Activated CD4-positive, alpha-beta T cell treated with anti-CD3 and anti-CD28 coated beads for 36 hours (primary cell): ENCODE results near the gene MAGI1. TPM values are rescaled to one million over a fixed set of nuclear protein-coding genes. Genes with fewer than 3 reads are reported as not detected.

ENCODE experiments used
- ATAC-seq: fragments of 200-7000 bp; cut with Tn5 transposase; one replicate; pipeline ENCODE4 v1.10.0; 2021; ENCODE audit warnings: mild to moderate bottlenecking, moderate library complexity
- CTCF ChIA-PET: fragments of 350-600 bp; sonication (Branson Sonifier 250); formaldehyde crosslinking; loops from one replicate; lab custom pipeline; 2021; ENCODE audit warnings: antibody characterized with exemption; lab: Charles Lee
- POLR2A ChIA-PET: fragments of 350-600 bp; sonication (Branson Sonifier 250); formaldehyde crosslinking; loops from one replicate; lab custom pipeline; 2021; ENCODE audit warnings: antibody characterized with exemption, inconsistent platforms; lab: Charles Lee
- DNase-seq: peaks from one replicate; pipeline ENCODE4 v3.0.0-alpha.2; 2020
- H3K27ac Mint-ChIP-seq: one replicate; pipeline ENCODE4 v1.8.0; 2021; ENCODE audit warnings: mixed read lengths
- H3K27me3 Mint-ChIP-seq: one replicate; pipeline ENCODE4 v1.8.0; 2021; ENCODE audit warnings: mixed read lengths
- H3K36me3 Mint-ChIP-seq: one replicate; pipeline ENCODE4 v1.8.0; 2021; ENCODE audit warnings: low read depth, mixed read lengths
- H3K4me1 Mint-ChIP-seq: one replicate; pipeline ENCODE4 v1.8.0; 2021; ENCODE audit warnings: mixed read lengths
- H3K4me3 Mint-ChIP-seq: one replicate; pipeline ENCODE4 v1.8.0; 2021; ENCODE audit warnings: mild to moderate bottlenecking, moderate library complexity, mixed read lengths
- H3K9me3 Mint-ChIP-seq: one replicate; pipeline ENCODE4 v1.8.0; 2021; ENCODE audit warnings: low read depth, mixed read lengths
- intact Hi-C, 2 experiments: fragments of 100-400 bp; cut with DNase I in 1 of 2; cut with micrococcal nuclease in 1 of 2; formaldehyde crosslinking; loops; one replicate each; pipeline versions ENCODE4 v1.14.2 to v1.15.1; 2022 to 2024; cut with DNase I, micrococcal nuclease
- total RNA-seq, 2 experiments: library from RNA; stranded (reverse); gene quantifications; one replicate each; pipeline ENCODE4 v1.2.3, GENCODE V29; 2021

Gene MAGI1
- total RNA-seq, 2 experiments from 2014 or later: 0.09 to 0.18 TPM

DNA sequence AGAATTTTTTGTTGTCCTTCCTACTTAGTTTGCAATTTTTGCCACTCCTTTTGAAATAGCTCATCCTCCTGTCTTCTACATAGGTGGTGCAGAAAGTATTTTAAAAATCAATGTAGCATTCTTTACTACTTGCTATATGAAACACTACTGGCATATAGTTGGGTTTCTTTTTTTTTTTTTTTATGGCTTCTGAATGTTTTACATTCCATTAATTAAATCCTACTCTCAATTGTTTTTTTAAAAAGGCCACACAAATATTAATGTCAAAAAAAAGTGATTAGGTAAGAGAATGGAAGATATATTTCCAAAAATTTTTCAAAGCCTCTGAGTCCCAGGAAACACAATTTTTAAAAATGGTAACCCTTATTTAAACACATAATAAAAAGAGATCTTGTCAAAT is 262.6 kb downstream of the MAGI1 start:
- no peaks in the 10 kb centered on the region for H3K36me3 Mint-ChIP-seq
- no peaks in the 10 kb centered on the region for H3K4me1 Mint-ChIP-seq
- CTCF ChIA-PET: interaction anchor here (0.6 to 0.7 kb wide), 3 partner anchors 129 to 1042 kb away, joined by 4 to 7 read pairs (median 4); no protein-coding TSS in a partner anchor
- POLR2A ChIA-PET: no interaction called here
- DNase-seq: no peak
- H3K27ac Mint-ChIP-seq: no peak overlapping the region
- no peaks in the 10 kb centered on the region for H3K9me3 Mint-ChIP-seq
- intact Hi-C loops: no loop called here
- H3K27me3 Mint-ChIP-seq: peaks cover 1% of the 10 kb centered on the region
- no peak for ATAC-seq
- no peak overlapping the region for H3K4me3 Mint-ChIP-seq

DNA sequence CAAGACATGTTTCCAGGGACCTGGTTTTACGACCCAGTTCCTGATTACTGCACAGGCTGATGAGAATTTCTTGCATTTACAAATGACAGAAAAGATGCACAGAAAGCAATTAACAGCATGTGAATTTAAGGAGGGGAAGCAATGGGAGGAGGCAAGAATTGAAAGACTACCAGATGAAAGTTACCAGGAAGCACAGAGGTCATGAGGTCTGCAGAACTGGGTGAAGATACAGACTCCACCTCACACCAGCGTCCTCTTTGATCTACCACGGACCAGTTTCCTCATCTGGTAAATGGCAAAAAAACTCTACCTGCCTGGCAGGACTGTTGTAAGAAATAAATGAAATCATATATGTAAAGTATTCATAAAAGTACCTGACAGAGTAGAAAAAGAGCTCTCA is 266.0 kb downstream of the MAGI1 start:
- Mint-ChIP-seq H3K4me3 (no peak overlapping the region), H3K27me3 (no peaks in the 10 kb centered on the region), H3K4me1 (no peaks in the 10 kb centered on the region), H3K9me3 (no peaks in the 10 kb centered on the region), H3K36me3 (no peaks in the 10 kb centered on the region), H3K27ac (no peak overlapping the region)
- POLR2A ChIA-PET: no interaction called here
- ATAC-seq (no peak), DNase-seq (no peak)
- CTCF ChIA-PET: no interaction called here
- intact Hi-C loops: no loop called here

DNA sequence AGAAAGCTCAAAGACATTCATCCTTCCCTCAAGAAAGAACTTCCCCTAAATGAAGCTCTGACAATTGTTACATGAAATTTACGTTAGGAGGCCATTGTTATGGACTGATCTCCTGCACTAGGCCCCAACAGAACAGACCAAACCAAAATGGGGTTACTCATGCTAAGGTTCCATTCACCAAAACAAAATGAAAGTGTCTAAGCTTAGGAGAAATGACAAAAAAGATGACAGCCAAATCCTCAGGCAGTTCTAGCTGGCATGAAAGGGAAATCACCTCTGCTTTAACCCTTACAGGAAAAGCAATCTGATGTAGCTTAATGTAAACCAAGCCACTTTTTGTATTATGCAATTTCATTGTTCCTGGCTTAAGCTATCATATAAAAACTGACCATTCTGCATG is 271.2 kb downstream of the MAGI1 start:
- Mint-ChIP-seq H3K4me3 (no peak overlapping the region), H3K9me3 (no peaks in the 10 kb centered on the region), H3K27me3 (no peaks in the 10 kb centered on the region), H3K27ac (no peak overlapping the region), H3K4me1 (no peaks in the 10 kb centered on the region), H3K36me3 (no peaks in the 10 kb centered on the region)
- ATAC-seq (no peak), DNase-seq (no peak)
- ChIA-PET POLR2A (no interaction called here), CTCF (no interaction called here)
- intact Hi-C loops: no loop called here

DNA sequence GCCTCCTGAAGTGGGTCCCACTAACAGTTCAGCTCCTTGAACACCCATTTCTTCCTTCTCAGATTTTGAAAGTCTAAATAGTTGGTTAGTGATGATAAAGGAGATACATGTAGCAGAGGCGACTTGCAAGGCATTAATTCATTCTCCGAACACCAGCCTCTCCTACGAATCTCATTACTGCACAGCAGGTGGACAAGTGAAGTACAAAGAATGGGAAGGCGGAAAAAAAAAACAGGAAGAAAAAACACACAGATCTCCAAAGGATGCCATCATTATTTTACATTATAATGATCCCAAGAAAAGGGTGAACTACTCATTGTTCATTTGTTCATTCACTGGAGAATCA is 276.5 kb downstream of the MAGI1 start:
- DNase-seq (no peak), ATAC-seq (no peak)
- Mint-ChIP-seq H3K27me3 (no peaks in the 10 kb centered on the region), H3K4me1 (no peaks in the 10 kb centered on the region), H3K36me3 (no peaks in the 10 kb centered on the region), H3K9me3 (no peaks in the 10 kb centered on the region), H3K4me3 (no peak overlapping the region), H3K27ac (no peak overlapping the region)
- CTCF ChIA-PET: no interaction called here
- POLR2A ChIA-PET: no interaction called here
- intact Hi-C loops: no loop called here

DNA sequence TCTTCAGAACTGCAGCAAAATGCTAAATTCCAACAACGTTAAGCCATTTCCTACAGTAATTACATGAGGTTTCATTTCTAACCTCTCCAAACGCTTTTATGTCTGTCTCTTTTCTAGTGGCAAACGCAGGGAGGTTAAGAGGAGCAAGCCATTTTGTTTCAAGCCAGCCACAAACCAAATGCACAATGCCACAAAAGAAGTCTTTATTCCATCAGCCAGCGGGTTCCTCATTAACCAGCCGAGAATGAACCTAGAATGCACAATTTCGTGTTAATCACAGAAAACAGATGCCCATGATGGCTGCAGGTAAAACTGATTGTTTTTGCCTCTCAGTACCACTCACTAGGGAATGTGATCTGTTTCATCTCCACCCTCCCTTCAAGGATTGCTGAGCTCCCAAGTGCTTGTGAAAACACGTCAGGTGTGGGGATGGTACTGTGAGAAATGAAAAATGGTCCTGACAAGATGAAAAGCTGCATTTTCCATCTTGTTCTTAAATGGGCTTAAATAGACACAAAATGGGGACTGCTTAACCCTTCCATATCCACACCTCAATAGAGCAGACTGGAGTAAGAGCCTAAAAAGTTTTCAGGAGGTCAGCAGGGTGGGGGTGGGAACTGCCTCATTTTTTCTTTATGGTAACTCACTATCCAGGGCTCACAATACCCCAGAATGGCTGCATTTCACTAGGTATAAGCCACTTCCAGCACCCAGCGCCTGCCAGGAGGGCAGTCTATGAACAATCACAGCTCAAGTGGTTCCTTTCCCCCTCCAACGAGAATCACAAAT is 277.1 kb downstream of the MAGI1 start:
- ATAC-seq (no peak), DNase-seq (no peak)
- Mint-ChIP-seq H3K27me3 (peaks cover 1% of the 10 kb centered on the region), H3K4me3 (no peak overlapping the region), H3K27ac (no peak overlapping the region), H3K36me3 (no peaks in the 10 kb centered on the region), H3K9me3 (no peaks in the 10 kb centered on the region), H3K4me1 (no peaks in the 10 kb centered on the region)
- intact Hi-C loops: no loop called here
- POLR2A ChIA-PET: no interaction called here
- CTCF ChIA-PET: no interaction called here

DNA sequence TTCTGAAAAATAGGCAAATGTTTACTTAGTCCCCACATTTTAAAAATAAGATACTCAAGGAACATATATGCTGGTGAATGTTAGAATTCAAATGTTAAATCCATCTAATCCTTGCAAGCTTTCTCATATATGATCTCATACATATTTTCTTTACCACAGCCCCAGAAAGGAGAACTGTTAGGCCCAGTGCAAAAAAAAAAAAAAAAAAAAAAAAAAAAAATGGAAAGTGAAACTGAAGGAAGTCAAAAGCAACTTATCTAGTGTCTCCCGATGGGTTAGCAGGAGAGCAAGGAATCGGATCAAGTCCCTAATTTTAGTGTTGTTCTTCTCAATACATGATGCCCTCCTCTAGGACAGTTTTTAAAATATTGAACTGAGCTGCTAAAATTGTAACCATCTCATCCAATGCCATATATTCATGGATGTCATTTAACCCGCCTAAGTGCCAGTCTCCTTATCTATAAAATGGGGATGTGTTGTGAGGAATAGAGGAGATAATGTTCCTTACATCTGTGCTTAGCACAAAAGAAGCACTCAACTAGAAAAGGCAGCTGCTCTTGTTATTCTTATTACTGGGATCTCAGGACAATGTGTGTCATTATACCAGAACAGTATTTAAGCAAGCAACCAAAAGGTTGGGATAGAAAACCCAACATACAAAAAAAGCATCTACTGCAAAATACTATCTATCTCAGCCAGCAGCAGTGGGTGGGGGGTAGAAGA is 279.7 kb downstream of the MAGI1 start:
- Mint-ChIP-seq H3K9me3 (no peaks in the 10 kb centered on the region), H3K4me3 (no peak overlapping the region), H3K4me1 (no peaks in the 10 kb centered on the region), H3K27me3 (peaks cover 2% of the 10 kb centered on the region), H3K36me3 (no peaks in the 10 kb centered on the region), H3K27ac (no peak overlapping the region)
- intact Hi-C loops: no loop called here
- CTCF ChIA-PET: no interaction called here
- POLR2A ChIA-PET: interaction anchor here (0.6 kb wide), 1 partner anchor 643 kb away, joined by 3 read pairs; no protein-coding TSS in a partner anchor
- DNase-seq (no peak), ATAC-seq (no peak)

DNA sequence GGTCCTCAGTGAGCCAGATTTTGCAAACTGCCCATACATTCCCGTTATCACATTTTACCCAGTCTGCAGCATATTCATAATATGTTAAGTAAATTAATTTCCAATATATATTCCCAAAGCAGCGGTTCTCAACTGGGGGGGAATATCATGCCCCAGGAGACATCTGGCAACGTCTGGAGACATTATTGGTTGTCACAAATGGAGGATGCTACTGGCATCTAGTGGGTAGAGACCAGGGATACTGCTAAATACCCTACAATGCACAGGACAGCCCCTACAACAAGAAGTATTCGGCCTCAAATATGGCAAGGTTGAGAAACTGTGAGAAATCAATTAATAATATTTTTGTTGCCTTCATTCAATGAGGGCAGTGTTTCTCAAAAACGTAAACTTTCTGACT is 280.3 kb downstream of the MAGI1 start:
- Mint-ChIP-seq H3K27me3 (peaks cover 2% of the 10 kb centered on the region), H3K4me3 (no peak overlapping the region), H3K9me3 (no peaks in the 10 kb centered on the region), H3K4me1 (no peaks in the 10 kb centered on the region), H3K27ac (no peak overlapping the region), H3K36me3 (no peaks in the 10 kb centered on the region)
- DNase-seq (no peak), ATAC-seq (no peak)
- ChIA-PET CTCF (no interaction called here), POLR2A (interaction anchor here (0.6 kb wide), 1 partner anchor 644 kb away, joined by 3 read pairs; no protein-coding TSS in a partner anchor)
- intact Hi-C loops: no loop called here

DNA sequence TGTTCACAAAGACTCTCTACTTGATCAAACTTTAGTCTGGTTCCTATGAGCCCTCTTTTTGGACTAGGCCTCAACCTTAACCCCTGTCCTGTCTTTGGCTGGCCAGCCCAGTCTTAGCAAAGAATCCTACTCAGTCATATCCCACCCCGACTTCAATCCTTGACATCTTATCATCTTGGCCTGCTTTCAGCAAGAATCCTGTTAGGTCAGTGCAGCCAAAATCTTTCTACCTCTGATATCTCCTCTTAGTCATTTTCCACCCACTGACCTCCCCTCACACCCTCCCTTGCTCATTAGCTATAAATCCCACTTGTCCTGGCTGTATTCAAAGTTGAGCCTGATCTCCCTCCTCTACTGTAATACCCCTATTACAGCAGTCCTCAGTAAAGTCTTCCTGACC is 286.1 kb downstream of the MAGI1 start:
- no peaks in the 10 kb centered on the region for H3K36me3 Mint-ChIP-seq
- no peak overlapping the region for H3K27ac Mint-ChIP-seq
- H3K27me3 Mint-ChIP-seq: peaks cover 2% of the 10 kb centered on the region
- ChIA-PET POLR2A (no interaction called here), CTCF (interaction anchor here (1.6 kb wide), 1 partner anchor 13 kb away, joined by 4 read pairs; no protein-coding TSS in a partner anchor)
- ATAC-seq: no peak
- intact Hi-C loops: loop anchor here in 1 of 2 experiments (5.0 kb wide), 1 partner anchor 1220 kb away; no protein-coding TSS in a partner anchor
- no peak overlapping the region for H3K4me3 Mint-ChIP-seq
- H3K4me1 Mint-ChIP-seq: no peaks in the 10 kb centered on the region
- DNase-seq: no peak
- H3K9me3 Mint-ChIP-seq: no peaks in the 10 kb centered on the region

DNA sequence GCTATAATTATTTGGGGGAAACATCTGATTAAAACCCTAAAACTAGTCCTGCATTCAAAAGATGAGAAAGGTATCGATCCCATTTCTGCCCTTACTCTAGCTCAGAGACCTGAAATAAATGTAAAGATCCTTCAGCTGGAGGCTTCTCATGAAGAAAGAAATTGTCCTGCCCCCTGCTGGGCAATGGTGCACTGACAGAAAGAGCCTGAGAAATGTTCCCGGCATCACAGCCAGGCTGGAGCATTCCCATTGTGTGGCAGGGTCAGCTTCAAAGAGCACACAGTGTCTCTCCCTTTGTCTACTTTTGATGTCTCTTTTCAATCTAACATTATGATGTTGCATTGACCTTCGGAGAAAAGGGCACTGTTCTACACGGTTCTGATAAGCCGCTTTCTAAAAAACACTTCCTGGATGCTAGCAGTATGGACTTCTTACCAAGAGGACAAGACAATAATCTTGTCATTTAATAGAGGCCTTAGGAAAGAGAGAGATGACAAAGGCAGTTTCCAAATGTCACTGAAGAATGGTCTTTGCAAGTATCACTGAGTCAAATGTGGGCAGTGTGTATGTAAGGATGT is 287.5 kb downstream of the MAGI1 start:
- no peak for ATAC-seq
- no peak overlapping the region for H3K27ac Mint-ChIP-seq
- intact Hi-C loops: loop anchor here in 1 of 2 experiments (5.0 kb wide), 1 partner anchor 1219 kb away; no protein-coding TSS in a partner anchor
- no peak overlapping the region for H3K4me3 Mint-ChIP-seq
- H3K36me3 Mint-ChIP-seq: no peaks in the 10 kb centered on the region
- H3K27me3 Mint-ChIP-seq: no peaks in the 10 kb centered on the region
- no peaks in the 10 kb centered on the region for H3K4me1 Mint-ChIP-seq
- POLR2A ChIA-PET: no interaction called here
- CTCF ChIA-PET: interaction anchor here (0.6 to 1.3 kb wide), 4 partner anchors 68 to 1217 kb away, joined by 3 to 6 read pairs (median 4); no protein-coding TSS in a partner anchor
- peak; percentile 39 for DNase-seq
- no peaks in the 10 kb centered on the region for H3K9me3 Mint-ChIP-seq

DNA sequence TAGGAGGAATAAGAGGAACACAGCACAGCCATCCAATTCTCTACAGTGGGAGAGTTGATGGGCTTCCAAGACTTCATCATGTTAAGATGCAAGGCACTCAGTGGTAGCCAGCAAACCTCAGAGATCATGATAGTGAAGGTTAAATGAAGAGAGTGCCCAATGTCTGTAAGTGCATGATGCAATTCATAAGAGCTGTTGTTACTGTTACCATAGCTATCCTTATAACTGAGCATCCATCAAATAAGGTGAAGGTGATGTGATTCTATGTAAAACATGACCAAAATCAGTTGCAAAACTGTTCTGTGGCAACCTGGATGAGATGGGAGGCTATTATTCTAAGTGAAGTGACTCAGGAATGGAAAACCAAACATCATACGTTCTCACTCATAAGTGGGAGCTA is 289.7 kb downstream of the MAGI1 start:
- no peak for ATAC-seq
- Mint-ChIP-seq H3K27me3 (no peaks in the 10 kb centered on the region), H3K36me3 (no peaks in the 10 kb centered on the region), H3K27ac (no peak overlapping the region), H3K9me3 (no peaks in the 10 kb centered on the region), H3K4me3 (no peak overlapping the region), H3K4me1 (no peaks in the 10 kb centered on the region)
- no peak for DNase-seq
- CTCF ChIA-PET: no interaction called here
- intact Hi-C loops: no loop called here
- POLR2A ChIA-PET: no interaction called here

DNA sequence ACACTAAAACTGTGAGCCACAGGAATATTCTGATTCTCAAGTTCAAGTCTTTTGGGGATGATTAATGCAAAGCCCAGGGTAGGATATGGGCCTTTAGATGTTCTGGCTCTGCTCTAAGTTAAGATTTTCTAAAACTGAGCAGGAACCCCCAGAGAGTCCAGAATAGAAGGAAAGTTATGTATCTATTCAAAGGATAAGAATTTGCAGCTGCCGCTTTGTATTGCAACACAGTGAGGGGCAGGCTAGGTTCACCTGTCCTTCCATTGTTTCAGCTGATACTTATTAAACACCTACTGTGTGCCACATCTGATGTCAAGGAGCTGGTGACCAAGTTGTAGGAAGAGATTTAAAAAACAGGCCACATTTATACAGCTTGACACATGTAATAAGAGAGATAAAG is 290.4 kb downstream of the MAGI1 start:
- ChIA-PET CTCF (no interaction called here), POLR2A (no interaction called here)
- intact Hi-C loops: no loop called here
- DNase-seq: no peak
- Mint-ChIP-seq H3K27ac (no peak overlapping the region), H3K4me3 (no peak overlapping the region), H3K36me3 (no peaks in the 10 kb centered on the region), H3K27me3 (no peaks in the 10 kb centered on the region), H3K4me1 (no peaks in the 10 kb centered on the region), H3K9me3 (no peaks in the 10 kb centered on the region)
- no peak for ATAC-seq
